NCI-H2081 treated with DMSO at 0.1 percent for 48 hours (cell line): Measurements from ENCODE around the gene PROC.

ENCODE experiments used
- DNase-seq: peaks from one replicate; lab custom pipeline; 2025; lab: John Stamatoyannopoulos, UW

PROC gene

GRCh38 chr2:127414638-127415592, 3.3 kb upstream of the PROC start:
- no peak for DNase-seq

- no peak for DNase-seq
Measured at GRCh38 chr2:127415593-127416505, 2.4 kb upstream of the PROC start.

- no peak for DNase-seq
Measured at GRCh38 chr2:127416506-127417001, 1.7 kb upstream of the PROC start.

GRCh38 chr2:127417406-127417805, 821 bp upstream of the PROC start:
- DNase-seq, result no peak

- DNase-seq, result no peak
Measured at GRCh38 chr2:127419112-127419430, 844 bp downstream of the PROC start.

- no peak for DNase-seq
Measured at GRCh38 chr2:127419448-127420038, 1.3 kb downstream of the PROC start.

GRCh38 chr2:127420039-127420864, 2.0 kb downstream of the PROC start:
- DNase-seq, result no peak

GRCh38 chr2:127421116-127421800, 3.0 kb downstream of the PROC start:
- DNase-seq, result no peak

GRCh38 chr2:127421871-127422558, 3.8 kb downstream of the PROC start:
- no peak for DNase-seq

GRCh38 chr2:127422559-127423477, 4.6 kb downstream of the PROC start:
- no peak for DNase-seq

GRCh38 chr2:127423478-127423843, 5.2 kb downstream of the PROC start:
- DNase-seq, result no peak

- DNase-seq, result no peak
Measured at GRCh38 chr2:127423880-127424279, 5.7 kb downstream of the PROC start.

- DNase-seq, result no peak
Measured at GRCh38 chr2:127424598-127425520, 6.6 kb downstream of the PROC start.

GRCh38 chr2:127425540-127426490, 7.6 kb downstream of the PROC start:
- no peak for DNase-seq

GRCh38 chr2:127426501-127427354, 8.5 kb downstream of the PROC start:
- no peak for DNase-seq
